Stimulated activated CD8-positive, alpha-beta memory T cell treated with anti-CD3 and anti-CD28 coated beads, Interleukin-7, amount 100 ng/mL, for 1 hour (primary cell): ENCODE data around the gene PADI6.
A peak's percentile ranks its signal among the peaks of the same experiment; 100 is the strongest.
"Not testable (repeated sequence)": the region's sequence is repeated elsewhere in the genome, so short reads cannot be mapped to it uniquely, and the experiment has no call there.

Experiments
- DNase-seq, 2 donors: peaks; one replicate each; pipeline ENCODE4 v3.0.0-alpha.2; 2020; ENCODE audit warnings: low read depth in 2 of 2

Gene PADI6

GRCh38 chr1:17371896-17372295, at the start of gene PADI6:
Gene PADI6, plus strand, starts transcription at chr1:17372196. Its CDS starts 50 bp downstream, at chr1:17372246.
- DNase-seq = no peak

- no peak for DNase-seq
Measured at GRCh38 chr1:17328855-17329254, 43.1 kb upstream of the PADI6 start.

- no peak for DNase-seq
Measured at GRCh38 chr1:17329610-17330009, 42.4 kb upstream of the PADI6 start.

- no peak for DNase-seq
Measured at GRCh38 chr1:17330856-17331255, 41.1 kb upstream of the PADI6 start.

- no peak for DNase-seq
Measured at GRCh38 chr1:17333081-17333480, 38.9 kb upstream of the PADI6 start.

GRCh38 chr1:17335821-17336710, 35.9 kb upstream of the PADI6 start:
- DNase-seq = peak in 1 of 2 donors; percentile 41

- no peak for DNase-seq
Measured at GRCh38 chr1:17338706-17339493, 33.1 kb upstream of the PADI6 start.

- DNase-seq = no peak
Measured at GRCh38 chr1:17339521-17339920, 32.5 kb upstream of the PADI6 start.

GRCh38 chr1:17340358-17340757, 31.6 kb upstream of the PADI6 start:
- DNase-seq = no peak

- no peak for DNase-seq
Measured at GRCh38 chr1:17342014-17342441, 30.0 kb upstream of the PADI6 start.

- not testable (repeated sequence) for DNase-seq
Measured at GRCh38 chr1:17345506-17345905, 26.5 kb upstream of the PADI6 start.

GRCh38 chr1:17346046-17346789, 25.8 kb upstream of the PADI6 start:
- no peak for DNase-seq

- no peak for DNase-seq
Measured at GRCh38 chr1:17347769-17348592, 24.0 kb upstream of the PADI6 start.

GRCh38 chr1:17348593-17349234, 23.3 kb upstream of the PADI6 start:
- DNase-seq = no peak

- DNase-seq = no peak
Measured at GRCh38 chr1:17350083-17350482, 21.9 kb upstream of the PADI6 start.

- DNase-seq = no peak
Measured at GRCh38 chr1:17350928-17351446, 21.0 kb upstream of the PADI6 start.

- no peak for DNase-seq
Measured at GRCh38 chr1:17351598-17352324, 20.2 kb upstream of the PADI6 start.

- DNase-seq = no peak
Measured at GRCh38 chr1:17352419-17352909, 19.5 kb upstream of the PADI6 start.

- peak in 1 of 2 donors; percentile 3 for DNase-seq
Measured at GRCh38 chr1:17355898-17356297, 16.1 kb upstream of the PADI6 start.
